K562 (cell line): ENCODE results near the gene SESN2. TPM values are rescaled to one million over a fixed set of nuclear protein-coding genes. Genes with fewer than 3 reads are reported as not detected.
A peak's percentile ranks its signal among the peaks of the same experiment; 100 is the strongest.

ENCODE experiments used
- CEBPG ChIP-seq, 3 experiments: fragments of 200-800 bp in 1 of 3; sonication (Bioruptor generic) in 1 of 3; sonication (generic) in 1 of 3; formaldehyde crosslinking in 1 of 3; IDR thresholded peaks in 2 of 3; conservative IDR thresholded peaks in 1 of 3; 2 replicates each; pipeline versions ENCODE4 v1.6.1 to v1.8.0; 2016 to 2022; ENCODE audit warnings: missing compliant biosample characterization in 2 of 3, missing genetic modification characterization in 2 of 3, mild to moderate bottlenecking in 1 of 3, missing genetic modification reagents in 1 of 3
- CUX1 ChIP-seq: fragments of 200-800 bp; sonication (Bioruptor generic); IDR thresholded peaks from 2 replicates; pipeline ENCODE4 v1.6.1; 2016; ENCODE audit warnings: missing genetic modification characterization, missing compliant biosample characterization
- EHMT2 ChIP-seq: fragments of 450-650 bp; IDR thresholded peaks from 2 replicates; pipeline ENCODE4 v1.6.1; 2018; ENCODE audit warnings: antibody characterized with exemption
- FOXP1 ChIP-seq: sonication (generic); formaldehyde crosslinking; IDR thresholded peaks from 2 replicates; pipeline ENCODE4 v1.8.0; 2022; ENCODE audit warnings: mild to moderate bottlenecking, missing genetic modification reagents
- HNRNPH1 ChIP-seq: fragments of 200-400 bp; formaldehyde crosslinking; optimal IDR thresholded peaks from 2 replicates; pipeline ENCODE3; 2017; ENCODE audit warnings: low read depth, mild to moderate bottlenecking, low read length, moderate library complexity
- ILF3 ChIP-seq: fragments of 450-650 bp; IDR thresholded peaks from 2 replicates; pipeline ENCODE4 v1.6.1; 2018; ENCODE audit warnings: antibody characterized with exemption, mild to moderate bottlenecking, moderate library complexity, borderline replicate concordance
- MAFK ChIP-seq: IDR thresholded peaks from 2 replicates; pipeline ENCODE4 v1.6.1; 2011; ENCODE audit warnings: low read length, improper control_type of control experiment
- NFIX ChIP-seq: fragments of 250-450 bp; sonication (Bioruptor Pico); IDR thresholded peaks from 2 replicates; pipeline ENCODE4 v1.4.0; 2020; ENCODE audit warnings: low read depth, mild to moderate bottlenecking, moderate library complexity
- NFYB ChIP-seq: IDR thresholded peaks from 2 replicates; pipeline ENCODE4 v1.6.1; 2011; ENCODE audit warnings: mild to moderate bottlenecking, moderate library complexity; ENCODE audit not compliant: insufficient read length; ENCODE audit errors: extremely low read depth
- SAFB ChIP-seq: fragments of 200-400 bp; formaldehyde crosslinking; IDR thresholded peaks from 2 replicates; pipeline ENCODE4 v1.6.1; 2017; ENCODE audit warnings: low read depth, low read length, borderline replicate concordance
- THRAP3 ChIP-seq: fragments of 450-650 bp; IDR thresholded peaks from 2 replicates; pipeline ENCODE4 v1.6.1; 2016; ENCODE audit warnings: mild to moderate bottlenecking, inconsistent platforms, borderline replicate concordance
- U2AF1 ChIP-seq: fragments of 200-400 bp; formaldehyde crosslinking; optimal IDR thresholded peaks from 2 replicates; pipeline ENCODE3; 2017; ENCODE audit warnings: mild to moderate bottlenecking, low read depth, low read length, moderate library complexity
- XRCC4 ChIP-seq: IDR thresholded peaks from one replicate; pipeline ENCODE4 v1.6.1; 2011; ENCODE audit not compliant: insufficient read depth, insufficient read length; ENCODE audit errors: extremely low read depth
- YBX1 ChIP-seq: fragments of 450-650 bp; IDR thresholded peaks from 2 replicates; pipeline ENCODE4 v1.7.1; 2016; ENCODE audit warnings: mild to moderate bottlenecking
- ZNF324 ChIP-seq: fragments of 250-450 bp; sonication (Bioruptor Pico); IDR thresholded peaks from 2 replicates; pipeline ENCODE4 v1.4.0; 2020; ENCODE audit warnings: mild to moderate bottlenecking
- ZNF398 ChIP-seq: fragments of 250-450 bp; sonication (Bioruptor Pico); IDR thresholded peaks from 2 replicates; pipeline ENCODE4 v1.8.0; 2021; ENCODE audit warnings: moderate library complexity, mild to moderate bottlenecking, inconsistent platforms
- polyA plus RNA-seq, 8 experiments: library from polyadenylated mRNA; depleted of rRNA in 4 of 8; stranded (reverse) in 5 of 8; unstranded in 3 of 8; fragments of >200 nt; fragmentation: Nextera tagmentation in 2 of 8; fragmentation: Illumina TruSeq in 1 of 8; extraction: Ambion mirVana in 2 of 8; extraction: Trizol in 1 of 8; gene quantifications; 2 replicates each; pipeline versions ENCODE4 v1.2.1 to v1.2.3, GENCODE V29; 2011 to 2014; ENCODE audit warnings: inconsistent platforms in 1 of 8, missing spikeins in 1 of 8
- total RNA-seq, 7 experiments: library from RNA; depleted of rRNA in 6 of 7; stranded (reverse); fragments of >200 nt in 6 of 7; fragmentation: Illumina TruSeq in 2 of 7; extraction: Trizol in 2 of 7; gene quantifications; 2 replicates each; pipeline versions ENCODE4 v1.2.1 to v1.2.3, GENCODE V29; 2011 to 2021; ENCODE audit warnings: low replicate concordance in 1 of 7
- TF ChIP-seq, protein P1 (sequence below): fragments of 250-450 bp; sonication (Bioruptor Pico); IDR thresholded peaks from 2 replicates; pipeline ENCODE4 v1.8.0; 2022; ENCODE audit warnings: inconsistent platforms, mild to moderate bottlenecking, moderate library complexity, borderline replicate concordance
- TF ChIP-seq, protein P2 (sequence below): fragments of 450-650 bp; IDR thresholded peaks from 2 replicates; pipeline ENCODE4 v1.6.1; 2016; ENCODE audit warnings: low read depth, mild to moderate bottlenecking, moderate library complexity

Gene SESN2
- total and polyA plus RNA-seq, 9 of the 15 experiments (the other 6 are each of a cell fraction or from before 2014, with no cell fraction given): 3.7 to 71.3 (median 16.8) TPM

- TF ChIP-seq U2AF1 (no peak), ILF3 (no peak), CEBPG (CRISPR knock-in tag; IDR thresholded peaks at IDR 0.05) (peak; percentile 6; the same call in 1 of the 2 replicates), CEBPG (tag; conservative IDR thresholded peaks at IDR 0.05 in 1 of 2, IDR thresholded peaks at IDR 0.05 in 1 of 2) (no peak), SAFB (no peak), THRAP3 (no peak), MAFK (no peak; the same call in 1 of the 2 replicates), EHMT2 (no peak), HNRNPH1 (no peak), FOXP1 (CRISPR knock-in tag) (peak; percentile 83; the same call in 1 of the 2 replicates), YBX1 (no peak), ZNF324 (CRISPR knock-in tag) (no peak), NFIX (no peak), XRCC4 (no peak), ZNF398 (CRISPR knock-in tag) (no peak), CUX1 (CRISPR knock-in tag) (no peak), NFYB (peak; percentile 99)
- TF ChIP-seq, protein P1, sequence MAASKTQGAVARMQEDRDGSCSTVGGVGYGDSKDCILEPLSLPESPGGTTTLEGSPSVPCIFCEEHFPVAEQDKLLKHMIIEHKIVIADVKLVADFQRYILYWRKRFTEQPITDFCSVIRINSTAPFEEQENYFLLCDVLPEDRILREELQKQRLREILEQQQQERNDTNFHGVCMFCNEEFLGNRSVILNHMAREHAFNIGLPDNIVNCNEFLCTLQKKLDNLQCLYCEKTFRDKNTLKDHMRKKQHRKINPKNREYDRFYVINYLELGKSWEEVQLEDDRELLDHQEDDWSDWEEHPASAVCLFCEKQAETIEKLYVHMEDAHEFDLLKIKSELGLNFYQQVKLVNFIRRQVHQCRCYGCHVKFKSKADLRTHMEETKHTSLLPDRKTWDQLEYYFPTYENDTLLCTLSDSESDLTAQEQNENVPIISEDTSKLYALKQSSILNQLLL (CRISPR knock-in tag): no peak
- TF ChIP-seq, protein P2, sequence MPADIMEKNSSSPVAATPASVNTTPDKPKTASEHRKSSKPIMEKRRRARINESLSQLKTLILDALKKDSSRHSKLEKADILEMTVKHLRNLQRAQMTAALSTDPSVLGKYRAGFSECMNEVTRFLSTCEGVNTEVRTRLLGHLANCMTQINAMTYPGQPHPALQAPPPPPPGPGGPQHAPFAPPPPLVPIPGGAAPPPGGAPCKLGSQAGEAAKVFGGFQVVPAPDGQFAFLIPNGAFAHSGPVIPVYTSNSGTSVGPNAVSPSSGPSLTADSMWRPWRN: no peak
Observed at GRCh38 chr1:28235755-28236655, 23.3 kb upstream of the SESN2 start, which contains the start of gene ATP5IF1 (continued).
